Stimulated activated naive CD8-positive, alpha-beta T cell treated with anti-CD3 and anti-CD28 coated beads, Interleukin-15, Interleukin-2, amounts not matched to agents 100 ng/mL and 50 ng/mL, for 24 hours (primary cell): ENCODE data around the gene BTN2A1.
A peak's percentile ranks its signal among the peaks of the same experiment; 100 is the strongest.

Experiments used
- H3K27ac Mint-ChIP-seq: one replicate; pipeline ENCODE4 v1.8.0; 2021; ENCODE audit warnings: mild to moderate bottlenecking, mixed read lengths
- H3K27me3 Mint-ChIP-seq: one replicate; pipeline ENCODE4 v1.8.0; 2021; ENCODE audit warnings: mixed read lengths
- H3K36me3 Mint-ChIP-seq: one replicate; pipeline ENCODE4 v1.8.0; 2021; ENCODE audit warnings: low read depth, mixed read lengths
- H3K4me1 Mint-ChIP-seq: one replicate; pipeline ENCODE4 v1.8.0; 2021; ENCODE audit warnings: low read depth, mixed read lengths
- H3K4me3 Mint-ChIP-seq: one replicate; pipeline ENCODE4 v1.8.0; 2021; ENCODE audit warnings: mild to moderate bottlenecking, mixed read lengths
- H3K9me3 Mint-ChIP-seq: one replicate; pipeline ENCODE4 v1.8.0; 2021; ENCODE audit warnings: mixed read lengths

BTN2A1 gene

DNA sequence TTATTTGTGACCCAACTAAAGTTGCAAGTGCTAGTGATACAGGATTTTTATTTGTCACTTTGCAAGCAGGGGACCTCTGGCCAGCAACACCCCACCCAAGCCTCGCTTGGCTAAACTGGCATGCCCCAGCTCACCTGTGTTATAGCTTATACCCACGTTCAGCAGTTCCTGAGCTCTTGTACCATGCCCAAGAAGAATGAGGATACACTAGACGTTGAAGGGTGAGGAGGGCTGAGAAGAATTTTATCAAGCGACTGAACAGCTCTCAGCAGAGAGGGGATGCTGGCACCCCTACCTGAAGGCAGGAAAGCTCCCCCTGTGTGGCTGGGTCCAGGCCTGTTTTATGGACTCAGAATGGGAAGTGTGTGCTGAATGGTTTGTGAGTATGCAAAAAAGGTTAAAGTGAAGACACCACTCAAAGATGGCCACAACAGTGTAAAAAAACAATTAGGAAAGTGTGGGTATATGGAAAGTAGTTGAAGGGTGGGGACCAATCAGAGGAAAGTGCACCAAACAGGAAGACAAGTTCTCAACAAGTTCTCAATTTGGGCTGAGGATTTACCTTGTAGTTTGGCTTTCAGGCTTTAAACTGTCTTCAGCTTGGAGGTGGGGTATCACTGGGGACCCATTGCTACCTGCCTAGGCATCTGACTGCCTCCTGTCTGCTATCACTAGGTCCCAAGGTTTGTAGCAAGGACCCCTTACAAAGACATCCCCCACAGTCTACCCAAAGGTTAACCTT lies 15.0 kb downstream of the BTN2A1 start:
- H3K9me3 Mint-ChIP-seq: peaks cover 7% of the 10 kb centered on the region
- H3K27ac Mint-ChIP-seq: peak overlapping the region; percentile 99
- no peaks in the 10 kb centered on the region for H3K27me3 Mint-ChIP-seq
- peak overlapping the region; percentile 97 for H3K4me3 Mint-ChIP-seq
- peaks cover 50% of the 10 kb centered on the region for H3K4me1 Mint-ChIP-seq
- H3K36me3 Mint-ChIP-seq: peaks cover 42% of the 10 kb centered on the region

DNA sequence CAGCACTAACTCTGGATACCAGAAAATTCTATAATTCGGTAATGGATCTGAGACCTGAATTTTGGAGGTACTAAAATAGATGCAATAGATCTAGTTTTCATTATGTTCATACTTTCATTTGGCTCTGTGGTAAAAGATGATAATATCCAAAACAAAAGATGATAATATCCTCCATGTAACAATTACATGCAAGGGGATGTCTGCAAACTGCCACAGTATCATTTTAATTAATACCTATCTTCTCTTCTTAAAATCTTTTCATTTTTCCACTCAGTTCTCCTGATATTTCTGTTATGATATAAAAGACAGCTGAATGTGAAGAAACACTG lies 15.6 kb downstream of the BTN2A1 start:
- peak overlapping the region; percentile 99 for H3K27ac Mint-ChIP-seq
- peaks cover 35% of the 10 kb centered on the region for H3K36me3 Mint-ChIP-seq
- H3K4me3 Mint-ChIP-seq: peak overlapping the region; percentile 97
- peaks cover 52% of the 10 kb centered on the region for H3K4me1 Mint-ChIP-seq
- no peaks in the 10 kb centered on the region for H3K27me3 Mint-ChIP-seq
- peaks cover 7% of the 10 kb centered on the region for H3K9me3 Mint-ChIP-seq

DNA sequence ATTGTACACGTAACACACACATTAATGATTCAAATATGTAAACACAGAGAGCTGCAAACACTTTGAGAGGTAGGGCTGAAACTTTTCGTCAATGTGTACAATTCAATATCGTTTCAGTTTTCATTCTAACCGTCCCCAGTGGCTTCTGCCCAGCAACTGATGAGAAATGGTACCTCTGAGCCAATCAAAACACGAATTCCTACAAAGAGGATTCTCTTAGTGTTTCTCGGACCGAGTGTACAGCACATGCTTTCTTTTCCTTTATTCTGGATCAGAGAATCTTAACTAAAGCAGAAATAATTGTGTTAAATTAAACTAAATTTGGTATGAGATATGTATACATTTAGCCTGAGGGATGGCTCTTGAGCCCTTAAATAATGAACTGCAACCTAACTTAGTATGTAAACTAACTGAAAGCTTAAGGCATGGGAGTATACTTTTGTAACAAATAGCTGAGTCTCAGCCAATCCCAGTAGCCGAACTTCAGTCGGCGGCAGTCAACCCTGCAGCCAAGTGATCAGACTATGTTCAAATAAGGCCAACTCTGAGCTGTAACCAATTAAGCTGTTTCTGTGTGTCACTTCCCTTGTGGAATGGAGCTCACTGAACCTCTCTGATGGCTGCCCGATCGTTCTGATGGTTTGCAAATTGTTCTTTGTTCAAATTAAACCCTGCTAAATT lies 16.1 kb downstream of the BTN2A1 start:
- peaks cover 50% of the 10 kb centered on the region for H3K4me1 Mint-ChIP-seq

DNA sequence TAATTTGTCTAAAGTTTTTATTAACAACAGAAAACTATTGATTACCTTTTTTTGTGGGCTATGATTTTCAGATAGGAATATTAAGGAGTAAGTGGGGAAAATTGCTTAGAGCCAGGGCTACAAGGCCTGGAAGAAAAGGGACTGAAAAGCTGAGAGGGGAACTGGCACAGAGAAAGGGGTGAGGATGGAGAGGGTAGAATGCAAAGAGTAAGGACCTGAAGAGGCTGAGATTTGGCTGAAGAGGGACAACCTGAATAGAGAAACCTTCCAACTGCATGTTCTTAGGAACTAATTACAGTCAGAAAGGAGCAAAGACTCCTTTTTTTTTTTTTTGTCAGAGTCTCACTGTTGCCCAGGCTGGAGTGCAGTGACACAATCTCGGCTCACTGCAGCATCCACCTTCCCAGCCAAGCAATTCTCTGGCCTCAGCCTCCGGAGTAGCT lies 16.7 kb downstream of the BTN2A1 start:
- Mint-ChIP-seq H3K4me3 (peak overlapping the region; percentile 97), H3K27ac (peak overlapping the region; percentile 99), H3K9me3 (peaks cover 7% of the 10 kb centered on the region), H3K36me3 (peaks cover 27% of the 10 kb centered on the region), H3K27me3 (no peaks in the 10 kb centered on the region), H3K4me1 (peaks cover 48% of the 10 kb centered on the region)

More for the DNA sequence above, 16.1 kb downstream of the BTN2A1 start:
- Mint-ChIP-seq H3K27me3 (no peaks in the 10 kb centered on the region), H3K27ac (peak overlapping the region; percentile 99), H3K36me3 (peaks cover 30% of the 10 kb centered on the region), H3K4me3 (peak overlapping the region; percentile 97), H3K9me3 (peaks cover 7% of the 10 kb centered on the region)

DNA sequence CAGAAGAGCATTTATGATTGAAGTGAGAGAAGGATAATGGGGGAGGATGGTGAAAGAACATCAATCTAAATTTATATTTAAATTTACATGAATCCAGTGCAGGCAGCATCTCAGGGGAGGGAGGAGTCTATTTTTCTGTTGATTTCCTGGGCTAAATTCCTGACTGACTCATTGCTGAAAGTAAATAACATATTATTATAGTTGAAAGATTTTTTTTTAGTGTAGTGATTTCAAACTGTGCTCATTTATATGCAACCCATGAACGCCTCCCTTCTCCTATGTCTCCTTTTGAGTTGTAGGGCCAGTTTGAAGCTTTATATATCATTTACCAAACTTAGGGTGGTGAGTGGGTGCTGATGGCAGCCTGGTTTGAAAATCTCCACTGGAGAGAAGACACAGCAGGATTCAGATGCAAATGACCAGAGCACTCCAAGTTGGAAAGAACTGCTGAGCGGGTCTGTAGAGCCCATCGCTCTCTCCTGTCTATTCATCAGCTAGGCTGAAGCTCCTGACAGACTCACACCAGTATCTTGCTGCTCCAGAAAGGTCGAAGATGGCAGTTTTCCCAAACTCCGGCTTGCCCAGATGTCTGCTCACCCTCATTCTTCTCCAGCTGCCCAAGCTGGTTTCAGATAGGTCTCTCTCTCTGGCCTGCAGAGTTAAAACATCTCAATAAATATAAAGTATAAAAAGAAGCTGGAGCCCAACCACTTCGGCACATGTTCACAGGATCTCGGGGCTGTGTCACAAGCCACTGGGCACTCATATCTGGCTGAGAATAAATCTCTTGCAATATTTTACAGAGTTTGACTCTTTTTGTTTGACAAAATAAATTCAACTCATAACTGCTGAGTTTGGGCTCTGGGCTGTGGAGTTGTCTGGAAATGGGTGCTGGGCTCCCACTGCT lies 18.3 kb downstream of the BTN2A1 start:
- Mint-ChIP-seq H3K4me3 (no peak overlapping the region), H3K27me3 (no peaks in the 10 kb centered on the region), H3K4me1 (peaks cover 48% of the 10 kb centered on the region), H3K36me3 (peaks cover 25% of the 10 kb centered on the region), H3K9me3 (peaks cover 7% of the 10 kb centered on the region), H3K27ac (peak overlapping the region; percentile 67)

DNA sequence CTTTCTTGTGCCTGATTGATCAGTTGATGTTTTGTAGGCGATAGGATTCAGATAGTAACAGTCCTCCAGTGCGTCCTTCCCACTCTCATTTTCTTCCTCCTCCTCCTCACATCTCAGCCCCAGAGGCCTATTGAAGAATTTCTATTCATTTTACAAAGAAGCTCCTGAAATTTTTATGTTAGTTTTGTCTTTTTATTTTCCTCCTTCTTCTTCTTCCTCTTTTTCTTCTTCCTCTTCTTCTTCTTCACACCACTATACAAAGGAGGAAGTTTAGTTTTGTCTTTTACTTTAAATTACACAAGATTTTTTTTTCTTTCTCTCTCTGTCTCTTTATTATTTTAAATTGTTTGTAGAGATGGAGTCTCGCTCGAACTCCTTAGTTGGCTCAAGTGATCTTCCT lies 19.1 kb downstream of the BTN2A1 start:
- Mint-ChIP-seq H3K27ac (peak overlapping the region; percentile 67), H3K4me3 (no peak overlapping the region), H3K27me3 (no peaks in the 10 kb centered on the region), H3K4me1 (peaks cover 48% of the 10 kb centered on the region), H3K9me3 (no peaks in the 10 kb centered on the region), H3K36me3 (peaks cover 17% of the 10 kb centered on the region)

DNA sequence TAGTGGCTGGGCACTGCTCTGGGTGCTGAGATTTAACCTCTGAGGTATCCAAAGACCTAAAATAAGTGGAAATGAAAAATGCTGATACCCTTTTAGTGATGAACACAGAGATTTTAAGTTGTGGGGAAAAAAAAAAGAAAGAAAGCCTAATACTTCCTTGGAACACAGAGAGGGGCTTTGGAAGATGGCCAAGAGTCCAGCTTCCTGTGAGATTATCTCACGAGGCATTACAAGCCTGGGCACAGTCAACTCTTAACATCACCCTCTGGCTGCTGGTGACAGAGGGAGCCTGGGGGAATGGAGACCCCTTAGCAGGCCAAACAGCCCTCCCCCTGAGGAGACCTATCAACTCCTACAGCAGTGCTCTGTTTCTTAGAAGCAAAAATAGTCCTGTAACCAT lies 19.7 kb downstream of the BTN2A1 start:
- H3K36me3 Mint-ChIP-seq: peaks cover 12% of the 10 kb centered on the region
- peaks cover 47% of the 10 kb centered on the region for H3K4me1 Mint-ChIP-seq
- no peaks in the 10 kb centered on the region for H3K27me3 Mint-ChIP-seq
- H3K4me3 Mint-ChIP-seq: no peak overlapping the region
- H3K27ac Mint-ChIP-seq: peak overlapping the region; percentile 36
- H3K9me3 Mint-ChIP-seq: no peaks in the 10 kb centered on the region

DNA sequence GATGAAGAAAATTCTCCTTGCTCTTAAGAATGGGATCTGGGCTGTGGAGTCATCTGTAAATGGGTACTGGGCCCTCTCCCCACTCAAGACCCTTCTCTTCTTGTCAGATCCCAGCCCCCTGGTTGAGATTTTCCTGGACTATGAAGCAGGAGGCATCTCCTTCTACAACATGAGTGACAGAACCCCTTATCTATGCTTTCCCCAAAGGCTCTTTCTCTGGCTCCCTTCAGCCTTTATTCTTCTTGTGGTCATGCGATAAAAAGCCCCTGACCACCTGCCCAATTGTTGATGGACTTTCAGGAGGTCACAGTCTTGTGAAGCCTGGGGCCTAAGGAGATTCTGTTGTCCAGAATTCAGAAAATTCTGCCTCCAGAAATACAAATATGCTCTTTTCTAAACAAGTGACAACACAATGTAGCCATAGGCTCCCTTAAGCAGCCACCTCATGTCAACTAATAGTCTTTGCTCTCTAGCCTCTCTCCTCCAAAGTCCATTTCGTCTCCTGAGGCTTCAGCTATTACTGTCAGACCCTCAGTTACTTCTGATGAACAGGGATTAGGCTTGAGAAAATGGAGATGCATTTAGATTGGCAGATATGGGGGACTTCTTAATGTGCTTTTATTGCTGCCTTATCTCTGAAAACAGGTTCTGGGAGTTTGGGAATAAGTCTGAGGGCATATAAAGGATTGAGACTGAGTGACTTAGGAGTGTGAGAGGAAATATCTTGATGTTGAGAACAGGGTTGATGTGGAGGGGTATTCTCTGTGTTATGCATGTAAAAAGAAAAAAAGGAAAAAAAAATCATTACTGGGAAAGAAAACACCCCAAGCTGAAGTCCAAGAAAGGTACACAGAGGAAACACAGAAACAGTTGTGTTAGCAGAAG lies 20.6 kb downstream of the BTN2A1 start:
- peaks cover 12% of the 10 kb centered on the region for H3K36me3 Mint-ChIP-seq
- no peak overlapping the region for H3K27ac Mint-ChIP-seq
- peaks cover 38% of the 10 kb centered on the region for H3K4me1 Mint-ChIP-seq
- H3K9me3 Mint-ChIP-seq: no peaks in the 10 kb centered on the region
- no peaks in the 10 kb centered on the region for H3K27me3 Mint-ChIP-seq
- no peak overlapping the region for H3K4me3 Mint-ChIP-seq

DNA sequence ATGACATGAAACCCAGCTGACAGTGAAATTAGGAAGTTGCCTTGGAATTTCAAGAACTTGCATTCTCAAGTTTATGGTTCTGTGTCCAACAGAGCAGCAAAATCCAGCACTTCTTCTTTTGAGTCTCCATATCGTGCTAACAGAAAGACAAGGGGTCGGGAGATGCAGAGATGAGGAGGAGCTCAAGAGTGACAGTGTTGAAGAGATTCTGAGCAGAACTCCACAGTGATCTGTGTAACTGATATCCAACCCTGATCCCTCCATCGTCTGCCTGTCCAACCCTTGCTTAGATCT lies 21.2 kb downstream of the BTN2A1 start:
- Mint-ChIP-seq H3K9me3 (no peaks in the 10 kb centered on the region), H3K36me3 (peaks cover 12% of the 10 kb centered on the region), H3K4me1 (peaks cover 34% of the 10 kb centered on the region), H3K4me3 (no peak overlapping the region), H3K27me3 (no peaks in the 10 kb centered on the region), H3K27ac (no peak overlapping the region)

DNA sequence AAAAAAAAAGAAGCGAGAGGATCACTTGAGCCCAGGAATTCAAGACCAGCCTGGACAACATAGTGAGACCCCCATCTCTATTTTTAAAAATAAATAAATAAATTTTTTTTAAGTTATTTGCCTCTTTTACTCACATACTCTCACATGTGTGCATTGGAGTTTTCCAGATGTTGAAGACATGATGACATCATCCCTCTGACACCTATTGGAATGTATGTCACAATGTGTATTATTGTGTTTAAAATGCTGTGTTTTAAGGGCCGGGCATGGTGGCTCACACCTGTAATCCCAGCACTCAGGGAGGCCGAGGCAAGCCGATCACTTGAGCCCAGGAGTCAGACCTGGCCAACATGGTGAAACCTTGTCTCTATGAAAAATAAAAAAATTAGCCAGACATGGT lies 24.6 kb downstream of the BTN2A1 start:
- Mint-ChIP-seq H3K27me3 (no peaks in the 10 kb centered on the region), H3K27ac (no peak overlapping the region), H3K36me3 (no peaks in the 10 kb centered on the region), H3K4me3 (no peak overlapping the region), H3K4me1 (peaks cover 6% of the 10 kb centered on the region), H3K9me3 (peaks cover 3% of the 10 kb centered on the region)

DNA sequence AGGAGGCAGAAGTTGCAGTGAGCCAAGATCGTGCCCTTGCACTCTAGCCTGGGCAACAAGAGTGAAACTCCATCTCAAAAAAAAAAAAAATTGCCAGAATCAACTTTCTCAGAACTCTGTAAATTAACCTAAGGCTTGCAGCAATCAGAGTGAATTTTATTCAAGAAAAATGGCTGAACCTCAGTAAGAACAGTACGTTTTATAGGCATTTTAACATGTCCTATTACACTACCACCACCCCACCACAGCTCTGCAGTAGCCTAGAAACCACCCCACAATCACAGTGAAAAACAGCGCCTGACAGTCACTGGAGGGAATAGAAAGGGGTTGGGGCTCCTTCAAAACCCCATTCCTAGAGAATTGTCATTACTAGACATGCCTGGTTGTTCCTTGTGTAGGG lies 26.0 kb downstream of the BTN2A1 start:
- Mint-ChIP-seq H3K4me1 (no peaks in the 10 kb centered on the region), H3K27me3 (no peaks in the 10 kb centered on the region), H3K27ac (no peak overlapping the region), H3K36me3 (no peaks in the 10 kb centered on the region), H3K9me3 (peaks cover 10% of the 10 kb centered on the region), H3K4me3 (no peak overlapping the region)

DNA sequence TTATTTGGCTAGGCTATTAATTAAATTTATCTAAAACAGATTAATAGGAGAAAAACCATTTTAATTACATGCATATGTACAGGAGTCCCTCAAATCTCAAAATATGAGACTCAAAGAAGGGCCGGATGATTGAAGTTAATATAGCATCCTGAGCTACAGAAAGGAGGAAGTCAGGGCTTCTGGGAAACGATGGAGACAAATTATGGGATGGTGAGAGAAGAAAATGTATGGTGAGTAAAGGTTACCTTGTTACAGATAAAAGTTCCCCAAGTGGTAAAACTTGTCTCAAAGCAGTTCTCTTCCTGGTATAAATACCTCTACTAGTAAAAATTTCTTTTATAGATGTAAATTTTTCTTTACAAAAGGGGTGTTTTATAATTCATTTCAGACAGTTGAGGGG lies 26.4 kb downstream of the BTN2A1 start:
- H3K4me1 Mint-ChIP-seq: no peaks in the 10 kb centered on the region
- no peaks in the 10 kb centered on the region for H3K36me3 Mint-ChIP-seq
- H3K27me3 Mint-ChIP-seq: no peaks in the 10 kb centered on the region
- peaks cover 10% of the 10 kb centered on the region for H3K9me3 Mint-ChIP-seq
- no peak overlapping the region for H3K27ac Mint-ChIP-seq
- no peak overlapping the region for H3K4me3 Mint-ChIP-seq

DNA sequence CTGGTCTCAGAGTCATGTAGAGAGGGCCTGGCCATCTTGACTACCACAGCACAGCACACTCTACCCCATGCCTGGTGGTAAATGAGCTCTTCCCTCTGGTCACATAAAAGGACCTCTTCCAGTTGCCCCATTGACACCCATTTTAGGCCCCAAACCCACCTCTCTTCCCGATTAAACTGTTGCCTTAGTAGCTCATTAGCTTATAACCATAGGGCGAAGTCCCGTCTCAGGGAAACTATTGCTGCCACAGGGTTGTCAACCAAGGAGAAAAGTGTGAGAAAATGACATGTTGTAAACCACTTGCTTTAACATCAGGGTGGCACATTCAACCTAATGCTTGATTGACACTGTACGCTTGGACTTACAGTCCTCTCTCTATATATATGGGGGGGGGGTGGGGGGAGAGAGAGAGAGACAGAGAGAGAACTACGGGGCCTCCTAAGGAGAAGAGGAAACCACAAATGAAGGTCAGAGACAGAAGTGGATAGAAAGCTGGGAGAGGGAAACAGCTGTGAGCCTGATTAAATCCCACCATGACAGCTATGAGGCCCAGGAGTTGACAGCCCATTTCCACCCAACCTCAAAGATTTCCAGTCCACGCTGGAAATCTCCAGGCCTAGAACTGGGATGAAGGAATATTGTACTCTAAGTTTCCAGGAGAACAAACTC lies 27.5 kb downstream of the BTN2A1 start:
- Mint-ChIP-seq H3K27ac (no peak overlapping the region), H3K27me3 (no peaks in the 10 kb centered on the region), H3K36me3 (no peaks in the 10 kb centered on the region), H3K9me3 (peaks cover 10% of the 10 kb centered on the region), H3K4me3 (no peak overlapping the region), H3K4me1 (no peaks in the 10 kb centered on the region)

DNA sequence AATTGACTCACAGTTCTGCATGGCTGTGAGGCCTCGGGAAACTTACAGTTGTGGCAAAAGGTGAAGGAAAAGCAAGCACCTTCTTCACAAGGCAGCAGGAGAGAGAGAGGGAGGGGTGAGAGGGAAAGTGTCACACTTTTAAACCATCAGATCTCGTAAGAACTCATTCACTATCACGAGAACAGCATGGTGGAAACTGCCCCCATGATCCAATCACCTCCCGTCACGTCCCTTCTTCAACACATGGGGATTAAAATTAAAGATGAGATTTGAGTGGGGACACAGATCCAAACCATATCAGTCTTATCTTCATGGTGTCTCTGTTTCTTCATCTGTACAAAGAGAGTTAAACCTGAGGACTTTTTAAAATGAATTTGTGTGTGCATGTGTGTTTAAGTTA lies 28.6 kb downstream of the BTN2A1 start:
- no peak overlapping the region for H3K27ac Mint-ChIP-seq
- peaks cover 10% of the 10 kb centered on the region for H3K9me3 Mint-ChIP-seq
- H3K4me3 Mint-ChIP-seq: no peak overlapping the region
- H3K36me3 Mint-ChIP-seq: no peaks in the 10 kb centered on the region
- H3K4me1 Mint-ChIP-seq: no peaks in the 10 kb centered on the region
- no peaks in the 10 kb centered on the region for H3K27me3 Mint-ChIP-seq
